ENCODE data around the gene PKNOX2.

GRCh38 chr11:125123947-125124617 is 40.5 kb upstream of the PKNOX2 start:
- TF ChIP-seq POLR2A (IDR thresholded peaks at IDR 0.05) (no peak), POLR2AphosphoS5 (IDR thresholded peaks at IDR 0.05; ENCODE audit: insufficient read depth in 1 of 2, low read depth in 1 of 2) (no peak)

Data from vagina (tissue), 2 donors.